NCI-H1105 treated with DMSO at 0.1 percent for 48 hours (cell line): ENCODE data around the gene CMTM8.
A peak's percentile ranks its signal among the peaks of the same experiment; 100 is the strongest.

Experiments
- DNase-seq: peaks from one replicate; lab custom pipeline; 2025; lab: John Stamatoyannopoulos, UW

Gene CMTM8

DNA sequence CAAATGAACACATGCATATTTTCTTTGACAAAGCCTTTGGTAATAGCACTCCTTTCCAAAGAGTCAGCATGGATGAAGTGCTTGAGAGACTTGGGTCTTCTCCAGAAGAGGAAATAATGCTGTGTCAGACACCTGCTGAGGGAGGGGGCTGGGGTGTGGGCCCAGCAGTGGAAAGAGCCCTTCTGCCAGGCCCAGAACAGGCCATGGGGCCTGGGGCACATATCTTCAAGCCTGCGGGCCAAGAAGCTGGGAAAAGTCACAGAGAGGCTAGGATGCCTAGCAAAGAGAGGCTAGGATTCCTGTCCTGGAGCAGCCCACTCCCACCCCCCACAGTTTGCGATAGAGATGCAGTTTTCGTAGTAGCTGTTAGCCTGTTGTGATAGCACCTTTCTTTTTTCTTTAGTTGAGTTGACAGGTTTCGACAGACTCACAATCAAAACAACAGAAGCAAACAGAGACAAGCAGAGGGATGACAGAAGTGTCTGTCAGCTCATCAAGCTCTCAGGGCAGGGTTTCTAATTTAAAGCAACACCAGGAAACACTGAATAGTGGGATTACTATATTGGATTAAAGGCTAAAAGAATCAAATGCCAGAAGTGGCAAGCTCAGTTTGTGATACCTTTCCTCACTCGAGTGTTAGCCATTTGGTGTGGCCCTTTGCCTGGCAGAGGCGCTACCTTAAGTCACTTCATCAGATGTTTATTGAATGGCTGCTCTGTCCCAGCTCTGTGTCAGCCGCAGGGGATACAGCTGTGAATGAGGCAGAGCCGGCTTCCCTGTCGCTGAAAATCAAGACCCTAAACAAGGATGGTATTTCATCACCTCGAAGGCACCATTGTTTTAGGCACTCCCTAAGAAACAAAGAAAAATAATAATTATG, 172.1 kb downstream of the CMTM8 start:
- no peak for DNase-seq

GRCh38 chr3:32411442-32411841, 173.0 kb downstream of the CMTM8 start:
- no peak for DNase-seq

DNA sequence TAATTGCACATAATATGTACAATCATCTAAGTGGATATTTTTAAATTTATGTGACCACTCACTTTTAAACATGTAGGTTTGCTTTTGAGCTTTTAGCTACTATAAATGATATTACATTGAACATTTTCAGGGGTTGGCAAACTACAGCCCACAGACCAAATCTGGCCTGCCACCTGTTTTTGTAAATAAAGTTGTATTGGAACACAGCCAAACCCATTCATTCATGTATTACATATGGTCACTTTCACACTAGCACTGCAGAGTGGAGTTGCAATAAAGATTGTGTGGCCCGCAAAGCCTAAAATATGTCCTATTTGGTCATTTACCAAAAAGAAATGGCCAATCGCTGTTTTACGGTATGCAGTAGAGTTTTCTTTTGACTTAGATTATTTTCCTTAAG, 174.4 kb downstream of the CMTM8 start:
- peak; percentile 36 for DNase-seq

- no peak for DNase-seq
Observed at GRCh38 chr3:32413845-32414521, 175.5 kb downstream of the CMTM8 start.

GRCh38 chr3:32414522-32415202, 176.2 kb downstream of the CMTM8 start:
- DNase-seq: no peak

DNA sequence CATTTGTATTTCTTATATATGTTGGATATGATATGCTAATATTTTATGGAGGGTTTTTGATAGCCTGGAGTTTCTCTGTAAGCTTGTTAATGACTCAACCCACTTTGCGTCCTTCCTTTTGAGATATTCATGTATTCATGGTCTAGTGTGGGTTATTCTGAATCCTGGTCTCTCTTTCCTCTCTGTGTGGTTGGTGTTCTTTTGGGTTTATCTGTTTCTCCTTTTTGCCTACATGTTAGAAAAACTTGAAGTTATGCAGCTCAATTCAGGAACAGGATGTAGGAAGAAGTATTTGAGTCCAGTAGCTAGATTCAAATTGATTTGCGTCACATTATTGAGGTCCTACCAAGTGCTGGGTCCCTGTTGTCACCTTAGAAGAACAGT, 181.3 kb downstream of the CMTM8 start:
- no peak for DNase-seq
